ENCODE data around the gene TWIST2. TPM values are rescaled to one million over a fixed set of nuclear protein-coding genes. Genes with fewer than 3 reads are reported as not detected.

TWIST2 gene
- total and polyA plus RNA-seq, 9 of the 15 experiments (the other 6 are each of a cell fraction or from before 2014, with no cell fraction given): not detected

- TF ChIP-seq GTF2A2 (tag; IDR thresholded peaks at IDR 0.05) (no peak), LCOR (CRISPR knock-in tag; IDR thresholded peaks at IDR 0.05) (no peak), ZNF217 (CRISPR knock-in tag; IDR thresholded peaks at IDR 0.05) (no peak), ZNF764 (CRISPR knock-in tag; IDR thresholded peaks at IDR 0.05; ENCODE audit: low read depth) (no peak), ZNF24 (IDR thresholded peaks at IDR 0.05) (no peak), ZNF766 (CRISPR knock-in tag; conservative IDR thresholded peaks at IDR 0.05) (no peak)
These were observed 67.3 kb downstream of the TWIST2 start (continued) for GRCh38 chr2:238915196-238915595.

GRCh38 chr2:238915596-238915995 is 67.7 kb downstream of the TWIST2 start:
- CTCF ChIA-PET (ENCODE audit: low intra/inter-chr PET ratio): no interaction called here
- peaks cover 3 to 49% of the 10 kb centered on the region in 2 experiments; a peak in 3 of 5 replicates for H3K27me3 ChIP-seq (ENCODE audit: control insufficient read depth in 2 of 2, insufficient read depth in 2 of 2, low read length in 2 of 2)

More at GRCh38 chr2:238915596-238915995, 67.7 kb downstream of the TWIST2 start:
- intact Hi-C loops (cut with micrococcal nuclease): no loop called here
- no peaks in the 10 kb centered on the region for H3K9me1 ChIP-seq (ENCODE audit: control insufficient read depth, insufficient read depth, low read length)
- no peak overlapping the region for H3K4me2 ChIP-seq (ENCODE audit: insufficient read depth, low read length)
- no peaks in the 10 kb centered on the region for H3K4me1 ChIP-seq (replicated peaks in 1 of 2; ENCODE audit: control insufficient read depth in 2 of 2, insufficient read depth in 2 of 2, low read length in 2 of 2)
- FAIRE-seq (no peak), ATAC-seq (no peak), DNase-seq (ENCODE audit: extremely low read depth in 1 of 4, low spot score in 3 of 4) (no peak)
- TF ChIP-seq GATAD2B (IDR thresholded peaks at IDR 0.05; ENCODE audit: borderline replicate concordance) (no peak), ZHX1 (conservative IDR thresholded peaks at IDR 0.05; ENCODE audit: low read length) (no peak), SMARCA4 (IDR thresholded peaks at IDR 0.05) (no peak), EHMT2 (IDR thresholded peaks at IDR 0.05) (no peak), FOSL1 (tag; conservative IDR thresholded peaks at IDR 0.05) (no peak), ZNF445 (CRISPR knock-in tag; IDR thresholded peaks at IDR 0.05; ENCODE audit: low read depth) (no peak), LEF1 (IDR thresholded peaks at IDR 0.05) (no peak), ZNF263 (CRISPR knock-in tag; IDR thresholded peaks at IDR 0.05; ENCODE audit: borderline replicate concordance) (no peak)
- 0% methylated on average over 3 of the region's 5 CpGs for WGBS (ENCODE audit: insufficient coverage, low coverage, missing lambda C conversion rate)
- no peaks in the 10 kb centered on the region for H3K36me3 ChIP-seq (ENCODE audit: control insufficient read depth, insufficient read depth, low read length)
- no peaks in the 10 kb centered on the region for H3K9me3 ChIP-seq (replicated peaks; ENCODE audit: control insufficient read depth, insufficient read depth, low read depth, low read length)
- H3K79me2 ChIP-seq (ENCODE audit: control insufficient read depth, insufficient read depth, low read length): no peaks in the 10 kb centered on the region
- no peak overlapping the region for H3K4me3 ChIP-seq
- no peak overlapping the region for H3K27ac ChIP-seq (ENCODE audit: extremely low read depth, low read depth, low read length)
- no peak overlapping the region for H2AFZ ChIP-seq (ENCODE audit: low read depth, low read length)
- no peak overlapping the region for H3K9ac ChIP-seq (ENCODE audit: insufficient read depth in 1 of 2, low read depth in 2 of 2, low read length in 2 of 2)
- POLR2A ChIA-PET: no interaction called here
- in situ Hi-C loops (cut with MboI): no loop called here
- no peaks in the 10 kb centered on the region for H4K20me1 ChIP-seq (replicated peaks; ENCODE audit: control insufficient read depth, insufficient read depth, low read length)
- no TSS peak for BruUV-seq (replicated peaks)

Data from K562 (cell line).